NCI-H1417 treated with DMSO at 0.1 percent for 48 hours (cell line): ENCODE measurements around the gene PHACTR1.

Experiments used
- DNase-seq: peaks from one replicate; lab custom pipeline; 2025; lab: John Stamatoyannopoulos, UW

Gene PHACTR1

DNA sequence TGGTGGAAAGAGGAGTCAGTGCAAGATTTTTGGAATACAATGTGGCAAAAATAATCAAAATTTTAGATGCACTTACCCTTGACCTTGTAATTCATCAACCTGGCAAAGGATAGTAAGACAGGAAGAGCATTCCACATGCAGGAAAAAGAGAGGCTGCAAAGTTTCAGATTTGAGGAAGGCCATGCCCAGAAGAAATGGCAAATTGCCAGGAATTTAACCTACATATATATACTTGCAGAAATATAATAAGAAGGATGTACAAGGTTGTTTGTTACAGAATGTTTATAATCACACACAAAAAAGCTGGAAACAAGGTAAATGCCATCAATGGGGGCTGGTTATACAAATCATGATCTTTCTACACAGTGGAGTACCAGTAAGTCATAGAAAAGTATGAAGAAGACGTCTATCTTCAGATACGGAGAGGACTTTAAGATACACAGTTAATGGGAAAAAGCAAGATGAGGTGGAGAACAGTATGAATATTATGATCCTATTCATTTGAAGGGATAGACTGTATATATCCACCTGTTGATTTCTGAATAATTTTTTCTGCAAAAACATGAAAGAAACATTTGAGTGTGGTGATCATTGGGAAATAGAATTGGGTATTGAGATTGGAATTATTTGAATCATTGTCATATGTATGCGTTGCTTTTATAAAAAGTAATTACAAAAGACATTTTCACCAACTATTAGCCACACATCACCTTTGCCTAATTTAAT, 358.0 kb downstream of the PHACTR1 start:
- no peak for DNase-seq

DNA sequence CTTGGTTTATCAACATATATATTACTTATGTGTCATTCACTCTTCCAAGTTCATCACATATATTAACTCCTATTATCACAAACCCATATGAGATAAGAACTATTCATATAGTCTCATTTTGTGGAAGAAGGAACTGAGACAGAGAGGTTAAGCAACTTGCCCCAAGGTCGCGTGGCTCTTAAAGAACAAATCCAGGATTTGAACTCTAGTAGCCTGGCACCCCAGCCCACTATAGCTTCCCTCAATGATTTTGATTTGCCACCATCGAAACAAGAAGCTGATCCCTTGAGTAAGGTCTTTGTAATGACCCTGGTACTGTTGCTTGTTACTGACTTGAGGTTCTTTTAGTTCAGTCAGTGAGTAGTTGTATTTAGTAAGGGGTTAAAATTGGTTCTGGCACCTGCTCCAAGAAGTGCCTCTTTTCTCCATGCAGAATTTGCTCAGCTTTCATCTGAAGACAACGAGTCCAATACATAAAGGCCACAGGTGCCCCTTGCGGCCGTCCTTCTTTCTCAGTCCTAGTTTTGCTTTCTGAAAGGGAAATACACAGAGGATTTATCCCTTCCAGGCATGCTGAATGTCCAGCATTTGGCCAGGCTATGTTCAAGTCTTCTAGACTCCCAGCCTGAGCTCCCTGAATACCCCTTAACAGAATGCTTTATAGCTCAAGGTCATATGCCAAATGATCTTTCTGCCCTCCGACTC, 358.7 kb downstream of the PHACTR1 start:
- no peak for DNase-seq

DNA sequence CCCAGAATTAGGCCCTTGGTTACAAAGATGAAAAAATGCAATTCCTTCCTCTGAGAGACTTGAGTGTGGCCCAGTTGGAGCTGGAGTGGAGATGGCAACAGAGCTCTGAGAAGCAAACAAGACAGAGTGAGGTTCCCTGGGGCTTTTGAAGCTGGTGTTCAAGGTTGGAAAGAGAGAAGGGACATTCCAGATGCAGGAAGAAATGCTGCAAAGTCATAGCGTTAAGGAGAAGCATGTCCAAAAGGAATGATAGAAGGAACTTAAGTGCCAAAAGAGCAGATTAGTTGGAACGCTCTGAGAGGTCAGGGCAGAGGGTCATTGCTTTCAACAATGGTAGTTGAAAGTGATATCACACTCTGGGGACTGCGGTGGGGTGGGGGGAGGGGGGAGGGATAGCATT, 360.0 kb downstream of the PHACTR1 start:
- no peak for DNase-seq

DNA sequence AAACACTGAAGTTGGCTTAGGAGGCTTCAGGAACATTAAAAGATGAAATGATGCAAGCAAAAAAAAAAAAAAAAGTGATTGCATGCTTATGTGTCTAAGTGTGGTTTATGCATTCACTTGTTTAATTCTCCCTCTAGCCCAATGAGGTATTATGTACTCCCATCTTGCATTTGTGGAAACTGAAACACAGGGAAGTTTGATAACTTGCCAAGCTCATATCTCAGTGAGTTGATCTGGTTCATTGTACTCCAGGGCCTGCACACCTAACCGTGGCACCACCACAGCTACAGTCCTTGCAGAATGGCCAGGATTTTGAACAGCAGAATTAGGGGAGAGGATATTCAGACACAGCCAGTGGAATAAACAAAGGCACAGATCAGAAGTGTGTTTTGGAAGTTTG, 360.6 kb downstream of the PHACTR1 start:
- no peak for DNase-seq

DNA sequence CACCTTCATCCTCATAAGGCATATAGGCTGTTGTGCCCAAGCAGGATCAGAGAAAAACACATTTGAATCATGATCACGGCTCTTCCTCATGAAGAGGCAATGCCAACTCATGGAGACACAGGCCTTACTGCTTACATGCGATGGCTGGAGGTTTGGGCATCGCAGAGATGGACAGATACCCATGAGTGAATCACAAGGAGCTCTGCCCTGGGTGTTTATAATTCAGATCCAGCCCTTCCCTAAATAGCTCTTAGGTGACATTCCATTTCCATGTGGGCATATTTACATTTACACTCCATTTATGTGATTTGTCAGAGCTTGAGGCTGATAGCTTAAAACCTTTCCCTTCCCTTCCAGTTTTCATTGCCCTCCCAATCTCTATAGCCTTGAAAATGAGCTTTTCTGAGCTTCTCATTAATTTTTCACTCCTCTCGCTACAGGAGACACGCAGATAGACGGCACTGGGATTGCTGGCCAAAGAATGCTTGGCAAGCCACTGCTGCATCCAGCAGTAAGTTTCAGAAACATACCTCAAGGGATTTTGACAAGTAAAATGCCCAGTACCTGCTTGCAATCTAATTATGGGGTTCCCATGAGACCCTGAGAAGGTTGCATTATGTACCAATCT, 362.6 kb downstream of the PHACTR1 start:
- DNase-seq, result no peak

DNA sequence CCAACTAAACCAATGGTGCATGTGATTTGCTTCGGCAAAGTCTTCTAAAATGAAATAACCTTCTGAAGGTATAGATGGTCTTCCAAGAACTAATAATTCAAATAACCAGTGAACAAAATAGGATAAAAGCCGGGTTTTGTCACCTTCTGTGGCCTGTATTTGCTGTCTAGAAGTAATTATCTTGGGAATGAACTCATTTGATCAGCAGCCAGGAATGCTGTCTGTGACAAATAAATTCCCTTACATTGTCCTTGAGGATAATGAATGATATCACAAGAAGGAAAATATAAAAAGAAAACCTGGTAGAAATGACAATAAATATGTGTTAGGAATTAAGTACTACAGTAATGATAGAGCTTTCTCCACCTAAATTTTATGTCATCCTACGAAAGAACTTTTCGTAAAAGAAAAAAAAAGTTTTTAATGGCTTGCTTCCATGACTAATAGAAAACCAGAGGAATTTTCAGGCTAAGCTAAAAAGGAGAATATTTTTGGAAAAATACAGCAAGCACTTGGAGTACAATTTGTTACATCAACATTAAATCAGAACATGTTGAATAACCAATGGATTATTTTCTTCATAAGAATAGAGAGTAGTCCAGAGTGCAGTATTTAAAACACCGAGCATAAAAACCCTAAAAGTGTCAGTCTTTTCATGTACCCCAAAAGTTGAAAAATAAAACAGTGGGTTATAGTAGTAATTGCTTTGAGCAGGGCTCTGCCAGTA, 364.1 kb downstream of the PHACTR1 start:
- DNase-seq, result no peak

DNA sequence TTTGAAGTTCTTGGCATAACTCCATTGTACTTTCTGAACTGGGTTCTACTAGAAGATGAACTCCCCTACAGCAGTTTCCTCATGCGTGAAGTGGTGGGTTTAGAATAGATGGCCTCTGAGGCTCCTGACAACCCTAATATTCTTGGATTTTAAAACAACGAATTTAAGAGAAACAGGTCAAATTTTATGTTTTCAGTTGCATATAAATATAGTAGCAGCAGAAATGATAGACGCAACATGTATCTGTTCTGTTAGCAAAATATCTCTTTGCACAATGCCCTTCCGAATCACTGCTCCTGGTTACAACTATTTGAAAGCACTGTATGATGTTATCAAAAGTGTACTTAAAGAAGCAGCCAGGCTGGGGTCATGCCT, 364.6 kb downstream of the PHACTR1 start:
- no peak for DNase-seq

DNA sequence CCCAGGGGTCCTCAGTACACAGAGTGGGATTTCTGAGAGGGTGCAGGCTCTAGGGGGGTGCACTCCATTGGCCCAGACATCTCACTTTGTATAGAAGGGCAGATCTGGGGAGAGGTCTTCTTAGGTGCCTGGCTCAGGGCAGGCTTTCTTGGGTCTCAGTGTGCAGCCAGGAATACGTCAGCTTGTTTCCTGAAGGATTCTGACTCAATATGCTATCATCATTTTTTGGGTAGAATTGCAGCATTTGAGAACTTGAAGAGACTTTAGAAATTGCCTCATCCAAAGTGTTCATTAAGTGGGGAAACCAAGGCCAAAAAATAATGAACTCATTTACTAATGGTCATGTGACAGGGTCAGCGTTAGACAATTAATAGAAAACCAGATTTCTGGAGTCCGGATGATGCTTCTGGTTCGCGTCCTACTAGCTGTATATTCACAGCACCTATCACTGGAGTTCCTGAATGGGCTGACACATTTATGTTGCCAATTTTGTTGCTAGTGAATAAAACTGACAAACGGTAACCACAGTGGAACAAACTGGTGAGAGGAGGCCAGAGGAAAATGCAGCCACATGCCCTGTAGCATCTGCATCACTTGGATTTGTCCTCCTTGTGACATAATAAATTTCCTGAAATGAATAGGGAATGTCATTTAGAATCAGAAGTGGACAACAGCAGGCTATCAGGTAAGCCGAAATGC, 372.9 kb downstream of the PHACTR1 start:
- no peak for DNase-seq

DNA sequence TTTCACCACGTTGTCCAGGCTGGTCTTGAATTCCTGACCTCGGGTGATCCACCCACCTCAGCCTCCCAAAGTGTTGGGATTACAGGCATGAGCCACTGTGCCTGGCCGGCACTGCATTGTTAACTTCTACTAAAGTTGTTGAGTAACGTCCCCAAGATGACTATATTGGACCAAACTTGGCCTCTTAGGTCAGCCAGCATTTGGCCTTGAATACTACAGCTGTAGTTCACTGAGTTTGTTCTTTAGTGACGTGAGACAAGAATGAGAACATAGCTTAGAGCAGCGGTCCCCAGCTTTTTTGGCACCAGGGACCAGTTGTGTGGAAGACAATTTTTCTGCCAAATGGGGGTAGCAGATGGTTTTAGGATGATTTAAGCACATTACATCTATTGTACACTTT, 374.6 kb downstream of the PHACTR1 start:
- no peak for DNase-seq

DNA sequence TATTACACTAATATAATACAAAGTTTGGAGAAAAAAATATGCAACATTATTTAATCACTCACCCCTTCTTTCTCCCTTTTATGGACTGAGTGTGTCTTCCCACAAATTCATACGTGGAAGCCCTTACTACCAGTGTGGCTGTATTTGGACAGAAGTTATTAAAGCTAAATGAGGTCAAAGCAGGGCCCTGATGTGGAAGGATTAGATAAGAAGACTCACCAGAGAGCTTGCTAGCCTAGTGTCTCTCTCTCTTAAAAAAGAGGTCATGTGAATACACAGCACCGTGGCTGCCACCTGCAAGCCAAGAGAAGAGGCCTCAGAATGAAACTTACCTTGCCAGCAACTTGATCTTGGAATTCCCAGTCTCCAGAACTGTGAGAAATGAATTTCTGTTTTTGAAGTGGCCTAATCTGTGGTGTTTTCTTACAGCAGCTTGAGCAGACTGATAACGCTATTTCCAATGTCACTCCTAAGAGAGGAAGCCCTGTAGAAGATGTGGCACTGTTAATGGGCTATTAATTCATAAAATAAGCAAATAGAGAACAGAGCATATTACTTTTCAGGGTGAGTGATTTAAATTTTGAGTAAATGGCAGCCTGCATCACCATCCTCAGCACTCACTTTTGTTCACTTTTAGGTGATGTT, 378.3 kb downstream of the PHACTR1 start:
- DNase-seq, result no peak

DNA sequence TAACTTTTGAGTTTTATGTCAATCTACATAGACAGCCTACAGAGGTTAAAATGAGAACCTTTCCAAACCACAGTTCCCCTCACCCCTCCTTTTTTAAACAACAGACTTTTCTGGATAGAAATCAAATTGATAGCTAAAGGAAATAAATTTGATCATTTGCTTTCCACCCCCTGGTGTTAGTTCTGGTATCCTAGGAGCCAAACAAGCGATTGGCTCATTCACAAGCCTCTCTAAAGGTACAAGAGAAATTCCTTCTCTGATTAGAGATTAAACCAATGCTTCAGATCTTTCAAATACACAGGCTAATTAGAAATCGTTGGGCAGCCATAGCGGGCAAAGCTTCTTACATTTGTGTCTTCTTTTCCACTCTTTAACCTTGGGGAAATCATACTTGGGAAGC, 379.5 kb downstream of the PHACTR1 start:
- no peak for DNase-seq

DNA sequence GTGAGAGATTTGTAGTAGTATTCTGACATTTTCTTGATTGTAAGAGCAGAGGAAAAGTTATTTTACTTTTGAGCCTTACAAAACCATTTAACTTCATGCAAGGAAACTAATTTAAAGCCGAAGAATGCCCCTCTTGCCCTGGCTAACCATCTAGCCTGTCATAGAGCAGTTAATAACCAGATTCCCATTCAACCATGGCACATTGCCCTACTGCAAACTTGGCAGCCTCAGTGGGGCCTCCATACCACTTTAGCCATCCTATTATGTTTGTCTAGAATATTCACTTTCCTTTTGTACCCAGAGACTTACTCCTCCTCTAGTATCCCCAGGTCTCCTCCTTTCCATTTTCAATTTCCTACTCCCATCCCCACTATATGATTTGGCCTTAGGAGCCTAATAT, 380.9 kb downstream of the PHACTR1 start:
- no peak for DNase-seq

DNA sequence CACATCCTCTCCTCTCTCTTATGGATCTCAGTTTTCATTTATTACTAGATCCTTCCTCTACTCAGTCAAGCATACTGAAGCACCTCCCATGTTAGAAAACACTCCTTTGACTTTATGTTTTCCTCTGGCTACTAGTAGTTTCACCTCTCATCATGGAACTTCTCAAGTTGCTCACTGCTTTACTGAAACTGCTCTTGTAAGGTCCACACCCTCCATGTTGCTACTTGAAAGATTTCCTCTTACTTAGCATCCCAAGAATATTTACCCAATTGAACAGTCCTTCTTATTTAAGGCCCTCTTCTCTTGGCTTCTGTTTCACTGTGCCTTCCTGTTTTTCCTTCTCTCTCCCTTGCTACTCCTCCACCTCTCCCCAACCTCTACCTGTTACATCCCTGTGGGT, 381.4 kb downstream of the PHACTR1 start:
- DNase-seq, result no peak

DNA sequence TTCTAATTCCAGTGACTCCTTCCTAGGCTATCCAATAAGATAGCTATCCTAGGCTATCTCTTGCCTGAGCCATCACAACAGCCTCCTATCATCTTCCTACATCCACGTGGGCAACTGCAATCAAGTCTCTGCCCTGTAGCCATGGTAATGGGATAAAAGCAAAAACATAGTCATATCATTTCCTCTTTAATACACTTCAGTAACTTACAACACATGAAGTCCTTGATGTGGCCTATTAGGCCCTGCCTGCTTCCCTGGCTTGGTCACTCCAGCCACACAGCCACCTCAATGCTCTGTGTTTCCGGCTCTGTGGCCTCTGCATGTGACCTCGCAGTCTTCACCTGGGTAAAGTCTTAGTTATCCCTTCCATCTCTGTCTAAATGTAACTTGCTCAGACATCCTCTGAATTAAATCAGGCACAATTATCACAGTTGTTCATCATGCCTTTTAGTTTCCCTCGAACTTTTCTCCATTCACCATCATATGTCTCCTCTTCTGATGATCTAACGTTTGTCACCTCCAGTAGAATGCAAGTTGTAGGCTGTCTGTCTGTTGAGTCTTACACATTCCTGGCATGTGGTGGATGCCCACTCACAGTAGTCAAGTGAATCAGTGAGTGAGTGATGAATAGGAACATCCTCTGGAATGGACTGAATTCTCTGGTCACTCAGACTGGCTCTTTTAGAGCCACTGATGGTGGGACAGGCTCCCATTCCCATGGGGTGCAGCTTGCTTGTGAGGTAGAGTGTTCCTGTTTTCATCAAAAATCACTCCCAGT, 382.4 kb downstream of the PHACTR1 start:
- no peak for DNase-seq

DNA sequence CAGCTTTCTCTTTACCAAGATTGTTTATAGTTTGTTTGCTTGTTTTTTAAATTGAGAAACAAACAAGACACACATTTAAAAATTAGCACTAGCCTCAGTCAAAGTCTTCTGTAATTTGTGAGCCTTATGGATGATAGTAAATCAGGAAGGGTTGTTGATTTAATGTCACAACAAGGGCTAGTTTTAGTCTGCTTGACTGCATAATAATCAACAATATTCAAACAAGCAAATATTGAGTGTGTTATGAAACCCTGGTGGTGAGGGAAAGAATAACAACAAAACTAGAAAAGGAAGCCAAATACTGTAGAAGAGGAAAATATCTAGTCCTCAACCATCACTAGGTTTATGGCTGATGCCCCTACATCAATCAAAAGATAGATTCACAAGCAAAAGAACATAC, 383.2 kb downstream of the PHACTR1 start:
- no peak for DNase-seq

DNA sequence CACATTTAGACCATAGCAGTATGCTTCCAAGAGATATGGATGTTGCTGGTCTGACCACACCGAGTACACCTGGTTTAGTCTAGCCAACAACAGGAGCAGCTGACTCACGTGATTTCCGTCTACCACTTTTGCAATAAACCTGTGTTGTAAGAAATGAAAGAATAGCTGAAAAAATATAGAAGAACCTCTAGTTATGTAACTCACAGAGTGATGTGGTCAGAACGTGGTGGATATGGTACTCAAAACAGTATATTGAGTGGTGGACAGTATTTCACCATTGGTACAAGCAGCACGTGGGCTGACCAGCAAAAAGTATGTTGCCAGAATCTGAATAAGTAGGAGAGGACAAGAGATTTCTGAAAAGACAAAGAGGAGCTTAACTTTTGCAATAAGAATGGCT, 384.8 kb downstream of the PHACTR1 start:
- DNase-seq, result no peak

DNA sequence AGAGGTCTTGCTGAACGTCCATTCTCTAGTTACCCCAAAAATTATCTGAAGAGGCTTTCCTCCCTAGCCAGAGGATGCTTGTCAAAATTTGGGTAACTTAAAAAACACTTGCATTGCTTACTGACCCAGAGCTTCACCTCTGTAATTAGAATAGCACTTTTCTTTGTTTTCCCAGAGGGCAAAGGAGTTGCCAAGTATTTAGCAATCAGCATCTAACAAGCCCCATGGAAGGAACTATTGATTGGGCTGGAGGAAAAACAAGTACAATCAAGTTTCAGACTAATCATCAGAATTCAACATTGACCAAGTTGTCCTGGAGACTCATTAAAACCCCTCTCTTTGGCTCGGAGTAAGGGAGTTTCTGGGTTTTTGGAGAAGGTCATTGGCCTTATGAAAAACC, 385.4 kb downstream of the PHACTR1 start:
- DNase-seq, result no peak

DNA sequence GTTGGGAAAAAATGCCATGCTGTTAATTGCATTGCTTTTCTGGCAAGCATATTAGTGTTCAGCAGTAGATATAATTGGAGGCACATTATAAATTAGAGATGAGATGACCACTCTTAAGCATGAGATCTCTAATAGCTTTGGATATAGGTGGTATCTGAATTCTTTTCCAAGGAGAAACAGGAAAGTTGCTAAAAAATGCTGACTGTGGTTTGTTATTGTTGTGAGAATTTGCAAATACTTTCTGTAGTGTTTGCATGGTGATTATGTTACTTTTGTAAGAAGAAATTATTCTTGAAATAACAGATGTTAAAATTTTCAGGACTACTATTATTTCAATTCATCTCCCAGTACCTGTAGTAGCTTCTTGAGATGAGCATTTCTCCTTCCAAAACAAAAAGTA, 386.6 kb downstream of the PHACTR1 start:
- no peak for DNase-seq

DNA sequence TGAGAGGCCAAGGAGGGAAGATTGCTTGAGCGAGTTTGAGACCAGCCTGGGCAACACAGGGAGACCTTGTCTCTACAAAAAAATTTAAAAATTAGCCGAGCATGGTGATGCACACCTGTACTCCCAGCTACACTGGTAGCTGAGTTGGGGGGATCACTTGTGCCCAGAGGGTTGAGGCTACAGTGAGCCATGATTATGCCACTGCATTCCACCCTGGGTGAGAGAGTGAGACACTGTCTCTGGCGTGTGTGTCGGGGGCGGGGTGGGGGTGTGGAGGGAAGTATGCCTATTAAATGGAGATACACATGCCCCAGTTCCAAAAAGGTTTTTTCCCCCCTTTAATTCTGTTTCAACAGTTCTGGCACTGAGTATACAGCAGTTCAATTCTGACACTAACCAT, 388.6 kb downstream of the PHACTR1 start:
- no peak for DNase-seq

DNA sequence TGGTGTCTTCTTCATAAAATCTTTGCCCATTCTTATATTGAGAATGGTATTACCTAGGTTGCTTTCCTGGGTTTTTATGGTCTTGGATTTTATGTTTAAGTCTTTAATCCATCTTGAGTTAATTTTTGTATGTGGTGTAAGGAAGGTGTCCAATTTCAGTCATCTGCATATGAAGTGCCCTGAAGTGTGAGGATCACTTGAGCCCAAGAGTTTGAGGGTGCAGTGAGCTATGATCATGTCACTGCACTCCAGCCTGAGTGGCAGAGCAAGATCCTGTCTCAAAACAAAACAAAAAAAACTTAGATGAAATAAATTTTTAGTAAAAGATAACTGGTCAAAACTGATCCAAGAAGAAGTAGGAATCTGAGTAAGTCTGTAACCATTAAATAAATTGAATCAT, 396.4 kb downstream of the PHACTR1 start:
- no peak for DNase-seq

DNA sequence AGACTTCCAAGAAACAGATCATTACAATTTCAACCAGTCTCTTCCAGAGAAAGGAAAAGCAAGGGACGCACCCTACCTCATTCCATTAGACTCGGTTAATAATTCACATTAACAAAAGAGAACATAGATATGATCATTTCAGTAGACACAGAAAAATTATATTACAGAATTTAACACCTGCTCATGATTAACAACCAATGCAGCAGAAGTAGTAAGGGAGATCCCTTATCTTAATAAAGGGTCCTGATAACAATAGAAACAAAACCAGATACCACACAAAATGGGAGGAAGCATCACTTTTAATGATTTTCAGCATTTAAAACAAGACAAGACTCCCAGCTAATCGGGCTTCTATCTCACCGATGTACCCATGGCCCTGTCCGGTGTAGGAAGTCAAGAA, 396.8 kb downstream of the PHACTR1 start:
- no peak for DNase-seq
